ENCODE results near the gene SCN5A.
"Not testable (repeated sequence)": the region's sequence is repeated elsewhere in the genome, so short reads cannot be mapped to it uniquely, and the experiment has no call there.

SCN5A gene

GRCh38 chr3:38574411-38575278 is 74.8 kb downstream of the SCN5A start:
- TF ChIP-seq, protein P1, sequence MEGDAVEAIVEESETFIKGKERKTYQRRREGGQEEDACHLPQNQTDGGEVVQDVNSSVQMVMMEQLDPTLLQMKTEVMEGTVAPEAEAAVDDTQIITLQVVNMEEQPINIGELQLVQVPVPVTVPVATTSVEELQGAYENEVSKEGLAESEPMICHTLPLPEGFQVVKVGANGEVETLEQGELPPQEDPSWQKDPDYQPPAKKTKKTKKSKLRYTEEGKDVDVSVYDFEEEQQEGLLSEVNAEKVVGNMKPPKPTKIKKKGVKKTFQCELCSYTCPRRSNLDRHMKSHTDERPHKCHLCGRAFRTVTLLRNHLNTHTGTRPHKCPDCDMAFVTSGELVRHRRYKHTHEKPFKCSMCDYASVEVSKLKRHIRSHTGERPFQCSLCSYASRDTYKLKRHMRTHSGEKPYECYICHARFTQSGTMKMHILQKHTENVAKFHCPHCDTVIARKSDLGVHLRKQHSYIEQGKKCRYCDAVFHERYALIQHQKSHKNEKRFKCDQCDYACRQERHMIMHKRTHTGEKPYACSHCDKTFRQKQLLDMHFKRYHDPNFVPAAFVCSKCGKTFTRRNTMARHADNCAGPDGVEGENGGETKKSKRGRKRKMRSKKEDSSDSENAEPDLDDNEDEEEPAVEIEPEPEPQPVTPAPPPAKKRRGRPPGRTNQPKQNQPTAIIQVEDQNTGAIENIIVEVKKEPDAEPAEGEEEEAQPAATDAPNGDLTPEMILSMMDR (conservative IDR thresholded peaks at IDR 0.05; ENCODE audit: low read depth), result no peak
- no peak for DNase-seq (ENCODE audit: low spot score)
- ChIA-PET CTCF (no interaction called here), POLR2A (ENCODE audit: low non-redundant PET) (no interaction called here)
- no peak overlapping the region for H3K27ac ChIP-seq

DNA sequence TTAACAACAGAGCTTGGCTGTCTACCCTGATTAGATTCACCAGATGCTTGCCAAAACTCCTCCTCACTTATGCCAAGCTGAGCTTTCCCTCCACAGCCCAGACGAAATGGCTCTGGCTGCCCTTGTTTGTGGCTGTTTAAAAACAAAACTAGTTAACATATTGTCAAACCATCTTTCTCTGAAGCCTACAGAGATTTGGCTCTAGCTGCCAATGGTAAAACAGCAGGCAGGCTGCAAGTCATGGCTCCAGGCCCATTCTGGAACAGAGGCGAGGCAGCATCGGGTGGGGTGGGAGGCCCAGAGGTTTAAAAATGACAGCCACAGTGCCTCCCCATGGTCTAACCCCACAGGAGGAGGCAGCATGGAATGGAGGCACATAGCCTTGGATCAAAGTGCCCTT is 75.9 kb downstream of the SCN5A start:
- TF ChIP-seq, protein P1 (conservative IDR thresholded peaks at IDR 0.05; ENCODE audit: low read depth), result no peak
- ChIA-PET POLR2A (ENCODE audit: low non-redundant PET) (no interaction called here), CTCF (interaction anchor here (0.7 kb wide), 2 partner anchors 52 to 805 kb away, joined by 3 read pairs; no protein-coding TSS in a partner anchor)
- H3K27ac ChIP-seq, result no peak overlapping the region
- no peak for DNase-seq (ENCODE audit: low spot score)

- no peak for DNase-seq (ENCODE audit: low spot score)
- ChIA-PET POLR2A (ENCODE audit: low non-redundant PET) (no interaction called here), CTCF (interaction anchor here (0.7 kb wide), 2 partner anchors 52 to 805 kb away, joined by 3 read pairs; no protein-coding TSS in a partner anchor)
- TF ChIP-seq, protein P1 (conservative IDR thresholded peaks at IDR 0.05; ENCODE audit: low read depth), result no peak
- H3K27ac ChIP-seq, result no peak overlapping the region
These were observed 76.4 kb downstream of the SCN5A start for GRCh38 chr3:38573111-38573510.

DNA sequence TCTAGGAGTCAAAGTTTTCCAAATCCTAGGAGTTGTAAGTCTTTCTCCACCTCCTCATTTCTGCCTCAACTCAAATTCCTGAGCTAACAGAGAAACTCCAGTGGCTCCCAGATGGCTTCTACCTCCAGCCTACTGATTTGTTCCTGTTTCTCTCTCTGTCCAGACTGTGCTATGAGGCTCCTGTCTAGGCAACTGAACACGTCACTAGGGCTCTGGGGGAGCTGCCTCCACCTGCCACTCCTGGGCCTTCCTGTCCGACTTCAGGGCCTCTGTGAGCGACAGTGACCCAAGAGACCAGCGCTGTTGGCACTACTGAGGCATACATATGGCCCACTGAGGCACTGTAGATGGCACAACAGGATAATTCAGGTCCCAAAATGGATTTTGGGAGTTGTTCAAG is 82.0 kb downstream of the SCN5A start:
- TF ChIP-seq, protein P1 (conservative IDR thresholded peaks at IDR 0.05; ENCODE audit: low read depth), result no peak
- no peak overlapping the region for H3K27ac ChIP-seq
- no peak for DNase-seq (ENCODE audit: low spot score)
- ChIA-PET CTCF (no interaction called here), POLR2A (ENCODE audit: low non-redundant PET) (no interaction called here)

DNA sequence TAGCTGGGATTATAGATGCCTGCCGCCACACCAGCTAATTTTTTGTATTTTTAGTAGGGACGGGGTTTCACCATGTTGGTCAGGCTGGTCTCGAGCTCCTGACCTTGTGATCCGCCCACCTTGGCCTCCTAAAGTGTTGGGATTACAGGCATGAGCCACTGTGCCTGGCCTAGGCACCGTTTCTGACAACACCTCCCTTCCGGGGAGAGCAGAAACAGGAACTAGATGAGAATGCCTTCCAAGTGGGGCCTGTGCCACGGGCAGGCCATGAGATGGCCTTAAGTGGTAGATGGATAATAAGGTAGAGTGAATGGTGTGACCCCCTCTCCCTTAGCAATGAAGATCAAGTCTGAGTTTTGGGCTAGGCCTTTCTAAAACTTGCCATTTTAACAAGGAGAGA is 82.7 kb downstream of the SCN5A start:
- DNase-seq (ENCODE audit: low spot score); CTCF ChIA-PET; POLR2A ChIA-PET (ENCODE audit: low non-redundant PET); H3K27ac ChIP-seq: not testable (repeated sequence)

DNA sequence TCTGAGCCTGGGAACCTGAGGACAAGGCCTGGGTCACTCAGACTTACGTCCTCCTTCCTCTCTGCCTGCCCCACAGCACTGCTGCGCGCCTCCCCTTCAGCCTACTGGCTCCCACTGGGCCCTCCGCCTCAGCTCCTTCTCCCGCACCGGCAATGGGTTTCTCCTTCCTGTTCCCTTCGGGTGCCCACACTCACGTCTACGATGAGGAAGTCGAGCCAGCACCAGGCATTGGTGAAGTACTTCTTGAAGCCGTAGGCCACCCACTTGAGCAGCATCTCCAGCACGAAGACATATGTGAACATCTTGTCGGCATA is 83.3 kb downstream of the SCN5A start:
- TF ChIP-seq, protein P1 (conservative IDR thresholded peaks at IDR 0.05; ENCODE audit: low read depth), result no peak
- CTCF ChIA-PET, result no interaction called here
- H3K27ac ChIP-seq, result no peak overlapping the region
- POLR2A ChIA-PET (ENCODE audit: low non-redundant PET), result no interaction called here
- DNase-seq (ENCODE audit: low spot score), result no peak

Data from RWPE1 (cell line).